H4 (cell line): ENCODE measurements around the gene HSPA12B. TPM values are rescaled to one million over a fixed set of nuclear protein-coding genes. Genes with fewer than 3 reads are reported as not detected.

Experiments used
- DNase-seq: peaks from one replicate; pipeline ENCODE4 v3.0.0-alpha.2; 2015; ENCODE audit warnings: low spot score
- total RNA-seq: library from RNA; depleted of rRNA; stranded (reverse); fragments of >200 nt; shearing (Covaris generic); gene quantifications from 2 replicates; pipeline ENCODE4 v1.2.3, GENCODE V29; 2014

The HSPA12B gene
- total RNA-seq, 1 experiment from 2014 or later: 0.12 TPM

DNA sequence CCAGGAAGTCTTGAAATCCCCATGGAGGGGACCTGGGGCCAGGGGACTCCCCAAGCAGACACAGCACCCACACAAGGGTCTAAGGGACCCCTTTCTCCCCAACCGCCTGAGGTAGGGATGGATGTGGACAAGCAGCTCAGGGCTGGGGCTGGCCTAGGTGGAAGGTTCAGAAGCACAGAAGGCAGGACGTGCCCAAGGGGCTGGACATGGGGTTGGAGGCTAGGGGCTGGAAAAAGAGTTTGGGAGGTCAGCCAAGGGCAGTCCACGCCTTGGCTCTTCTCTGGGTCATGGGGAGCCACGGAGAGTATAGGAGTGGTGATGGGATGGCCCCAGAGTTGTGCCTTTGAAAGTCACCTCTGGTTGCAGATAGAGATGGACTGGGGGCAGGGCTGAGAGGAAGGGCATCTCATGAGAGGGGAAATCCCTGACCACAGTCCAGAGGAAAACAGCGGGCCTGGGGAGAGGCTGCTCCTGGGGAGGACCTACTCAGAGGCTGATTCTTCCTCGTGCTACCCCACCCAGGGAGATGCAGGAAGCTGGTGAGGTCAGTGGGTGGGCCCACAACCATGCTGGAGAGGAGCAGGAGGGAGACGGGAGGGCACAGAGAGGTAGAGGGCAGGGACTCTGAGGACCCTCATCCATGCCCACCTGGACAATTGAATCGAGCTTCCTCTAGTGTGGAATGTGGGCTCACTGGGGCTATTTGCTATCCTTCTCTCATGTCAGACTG is 2.5 kb upstream of the HSPA12B start:
- DNase-seq: no peak

- DNase-seq: no peak
Measured at GRCh38 chr20:3730803-3731672, 1.4 kb upstream of the HSPA12B start.

DNA sequence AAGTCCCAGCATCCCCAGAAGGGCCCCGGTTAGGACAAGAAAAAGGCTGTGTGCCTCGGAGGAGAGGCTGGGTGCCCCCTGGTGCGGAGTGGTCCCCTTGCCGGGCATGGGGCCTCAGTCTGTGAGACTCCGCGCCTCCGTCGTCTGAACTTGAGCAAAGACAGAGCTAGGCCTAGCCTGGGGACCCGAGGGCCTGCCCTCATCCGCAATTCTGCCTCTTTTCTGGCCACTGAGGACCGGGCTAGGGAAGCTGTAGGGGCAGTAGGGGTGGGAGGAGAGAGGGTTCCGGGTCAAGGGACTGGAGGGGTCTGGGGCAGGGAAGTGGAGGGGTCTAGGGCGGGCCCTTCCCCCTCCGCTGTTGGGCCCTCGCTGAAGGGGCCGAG is 550 bp upstream of the HSPA12B start:
- DNase-seq: no peak

DNA sequence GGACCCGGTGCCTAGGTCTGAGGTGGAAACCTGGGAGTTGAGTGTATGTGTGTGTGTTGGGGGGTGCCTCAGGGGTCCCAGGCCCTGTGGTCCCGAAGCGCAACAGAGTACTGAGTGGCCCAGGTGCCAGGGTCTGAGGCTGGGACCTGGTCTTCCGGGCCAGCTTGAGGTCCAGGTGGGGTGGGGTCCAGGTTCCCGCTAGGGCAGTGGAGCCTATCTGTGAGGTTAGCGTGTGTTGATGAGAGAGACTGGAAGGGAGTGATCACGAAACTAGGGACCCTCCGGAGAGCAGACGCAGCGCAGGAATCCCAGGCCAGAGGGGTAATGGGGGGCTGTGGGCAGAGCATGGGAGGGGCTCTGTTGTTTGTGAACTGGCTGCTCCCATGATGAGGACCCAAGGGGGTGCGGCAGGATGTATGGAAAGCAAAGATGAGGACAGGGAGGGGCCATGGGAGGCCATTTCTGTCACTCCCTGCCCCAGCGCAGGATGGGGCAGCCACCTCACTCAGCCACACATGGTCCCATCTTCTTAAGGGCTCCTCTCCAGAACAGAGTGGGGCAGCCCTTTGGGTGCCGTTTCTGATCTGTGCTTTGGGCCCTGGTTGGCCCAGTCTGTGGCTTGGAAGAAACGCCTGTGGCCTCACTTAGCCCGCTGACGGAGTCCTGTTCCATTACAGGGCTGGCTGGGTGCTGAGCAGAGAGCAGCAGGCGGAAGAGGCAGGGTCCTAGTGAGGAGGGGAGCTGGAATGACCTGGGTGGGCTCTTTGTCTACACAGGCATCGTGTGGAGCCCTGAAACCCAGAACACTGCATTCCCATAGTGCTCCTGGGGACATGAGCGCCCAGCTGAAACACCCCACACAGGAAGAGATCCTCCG is 872 bp downstream of the HSPA12B start:
- DNase-seq: no peak

GRCh38 chr20:3734111-3734843 is 1.8 kb downstream of the HSPA12B start:
- no peak for DNase-seq

- no peak for DNase-seq
Measured at GRCh38 chr20:3735768-3736167, 3.3 kb downstream of the HSPA12B start.

DNA sequence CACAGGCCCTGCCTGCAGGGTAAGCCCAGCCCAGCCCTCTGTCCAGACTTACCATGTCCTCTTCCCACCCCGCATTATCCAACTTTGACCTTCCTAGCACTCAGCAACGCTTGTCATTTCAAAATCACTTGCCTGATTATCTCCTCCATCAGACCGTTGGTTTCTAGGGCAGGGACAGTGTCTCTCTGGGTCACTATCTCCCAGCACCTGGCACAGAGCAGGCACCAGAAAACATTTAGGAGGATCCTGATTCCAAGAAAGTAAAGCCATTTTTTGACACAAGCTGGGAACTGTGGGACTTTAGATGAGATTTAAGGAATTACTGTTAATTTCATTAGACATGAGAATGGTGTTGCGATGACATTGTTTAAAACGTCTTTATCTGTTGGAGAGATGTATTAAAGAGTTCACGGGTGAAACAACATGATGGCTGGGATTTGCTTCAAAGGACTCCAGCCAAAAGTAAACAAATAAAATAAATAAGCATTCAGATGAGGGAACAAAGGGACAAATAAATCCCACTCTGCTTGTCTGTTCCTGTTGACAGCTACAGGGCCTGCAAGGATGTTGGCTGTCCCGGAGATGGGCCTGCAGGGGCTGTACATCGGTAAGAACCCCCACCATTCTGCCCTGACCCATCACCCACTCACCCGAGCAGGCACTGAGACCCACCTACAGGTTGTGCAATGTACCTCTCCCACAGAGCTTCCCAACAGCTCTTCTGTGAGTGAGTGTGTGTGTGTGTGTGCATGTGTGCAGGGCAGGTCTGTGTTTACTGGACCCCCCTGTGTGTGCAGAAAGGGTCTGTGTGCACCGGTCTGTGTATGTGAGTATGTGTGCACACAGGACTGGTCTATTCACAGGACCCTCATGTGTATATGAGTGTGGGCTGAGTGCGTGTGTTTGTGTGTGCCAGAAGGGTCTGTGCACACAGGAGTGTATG is 5.9 kb downstream of the HSPA12B start:
- DNase-seq: no peak

- DNase-seq: no peak
Measured at GRCh38 chr20:3739054-3739925, 6.8 kb downstream of the HSPA12B start.

DNA sequence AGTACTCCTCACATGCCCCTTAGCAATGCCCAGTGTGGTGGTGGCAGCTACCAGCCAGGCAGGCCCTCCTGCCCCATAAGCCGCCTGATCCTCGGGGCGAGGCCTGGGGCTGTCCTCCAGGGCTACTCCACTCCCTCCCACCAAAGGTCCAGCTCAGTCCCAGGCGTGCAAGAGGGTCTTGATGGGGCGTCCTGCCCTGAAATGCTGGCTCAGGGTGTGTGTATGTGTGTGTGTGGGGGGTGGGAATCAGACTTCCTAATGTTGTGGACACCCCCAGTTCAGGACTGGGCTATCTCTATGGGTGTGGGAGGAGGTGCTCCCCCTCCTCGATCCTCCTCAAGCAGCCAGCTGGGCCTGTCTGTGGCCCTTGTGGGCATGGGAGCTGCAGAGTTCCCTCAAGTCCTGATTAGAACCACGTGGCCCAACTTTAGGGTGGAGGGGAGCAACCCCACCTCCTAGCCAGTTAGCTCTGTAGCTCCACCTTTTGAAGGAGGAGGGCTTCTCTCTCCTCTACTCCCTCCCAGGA is 7.5 kb downstream of the HSPA12B start:
- DNase-seq: no peak

- no peak for DNase-seq
Measured at GRCh38 chr20:3740615-3741301, 8.3 kb downstream of the HSPA12B start.

GRCh38 chr20:3741836-3742458 is 9.5 kb downstream of the HSPA12B start:
- no peak for DNase-seq

GRCh38 chr20:3743251-3743650 is 10.8 kb downstream of the HSPA12B start:
- no peak for DNase-seq

DNA sequence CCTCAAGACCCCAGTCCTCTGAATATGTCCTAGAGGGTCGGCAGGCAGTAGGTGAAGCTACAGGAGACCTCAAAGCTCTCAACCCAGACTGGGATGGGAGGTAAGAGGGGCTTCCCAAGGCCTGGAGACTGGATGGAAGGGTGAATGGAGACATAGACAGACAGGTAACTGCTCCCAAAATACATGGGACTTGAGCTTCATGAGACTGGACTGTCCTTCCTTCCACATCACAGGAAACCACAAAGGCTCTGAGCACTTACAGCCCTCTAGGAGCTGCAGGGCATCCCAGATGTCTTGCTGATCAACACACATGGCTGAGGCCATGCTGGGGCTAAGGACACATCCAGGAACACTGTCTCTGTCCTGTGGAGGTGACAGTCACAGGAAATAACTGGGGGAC is 11.6 kb downstream of the HSPA12B start:
- DNase-seq: no peak

- DNase-seq: peak; percentile 49
Measured at GRCh38 chr20:3744806-3745685, 12.6 kb downstream of the HSPA12B start.

DNA sequence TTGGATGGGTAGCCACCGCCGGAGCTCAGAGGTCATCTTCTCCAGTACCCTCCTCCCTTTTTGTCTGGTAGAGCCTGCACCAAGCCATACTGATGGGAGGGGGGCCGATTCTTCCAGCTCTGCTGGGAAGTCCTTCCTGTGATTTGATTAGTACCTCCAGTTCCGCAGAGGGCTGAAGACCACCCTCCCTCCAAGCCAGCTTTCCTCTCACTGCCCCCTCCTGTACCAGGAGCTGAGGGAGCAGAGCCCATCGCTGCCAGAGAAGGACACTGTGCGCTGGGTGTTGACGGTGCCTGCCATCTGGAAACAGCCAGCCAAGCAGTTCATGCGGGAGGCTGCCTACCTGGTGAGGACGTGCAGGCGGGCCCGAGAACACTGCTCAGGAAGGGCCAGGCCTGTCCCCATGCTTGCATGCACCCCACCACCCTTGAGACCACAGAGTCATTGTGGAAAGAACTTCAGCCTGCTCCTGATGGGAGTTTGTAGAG is 13.2 kb downstream of the HSPA12B start:
- DNase-seq: no peak

GRCh38 chr20:3747471-3747870 is 15.0 kb downstream of the HSPA12B start:
- DNase-seq: no peak

DNA sequence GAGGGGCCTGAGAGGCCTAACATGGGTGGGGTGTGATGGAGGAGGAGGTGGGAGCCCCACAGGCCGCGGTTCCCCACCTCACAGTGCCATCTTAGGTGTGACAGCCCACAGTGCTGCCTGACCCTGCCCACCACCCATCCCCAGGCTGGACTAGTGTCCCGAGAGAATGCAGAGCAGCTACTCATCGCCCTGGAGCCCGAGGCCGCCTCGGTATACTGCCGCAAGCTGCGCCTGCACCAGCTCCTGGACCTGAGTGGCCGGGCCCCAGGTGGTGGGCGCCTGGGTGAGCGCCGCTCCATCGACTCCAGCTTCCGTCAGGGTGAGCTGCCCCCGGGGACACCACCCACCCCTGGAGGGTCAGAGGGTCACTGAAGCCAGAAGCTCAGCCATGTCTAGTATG is 15.6 kb downstream of the HSPA12B start:
- DNase-seq: no peak
